Activated CD8-positive, alpha-beta memory T cell treated with anti-CD3 and anti-CD28 coated beads, Interleukin-2, amount 10 ng/mL, durations not matched to agents 7 days and 5 days (primary cell): ENCODE data around the gene LRBA. TPM values are rescaled to one million over a fixed set of nuclear protein-coding genes. Genes with fewer than 3 reads are reported as not detected.
"Not testable (repeated sequence)": the region's sequence is repeated elsewhere in the genome, so short reads cannot be mapped to it uniquely, and the experiment has no call there.

Experiments
- ATAC-seq: fragments of 150-1000 bp; cut with Tn5 transposase; one replicate; pipeline ENCODE4 v1.10.0; 2021; ENCODE audit warnings: moderate library complexity
- CTCF ChIA-PET: fragments of 350-600 bp; sonication (Branson Sonifier 250); formaldehyde crosslinking; loops from one replicate; lab custom pipeline; 2021; ENCODE audit warnings: antibody characterized with exemption; lab: Charles Lee
- DNase-seq: peaks from one replicate; pipeline ENCODE4 v3.0.0-alpha.2; 2020
- H3K27ac Mint-ChIP-seq: one replicate; pipeline ENCODE4 v1.8.0; 2021; ENCODE audit warnings: mild to moderate bottlenecking, mixed read lengths
- H3K27me3 Mint-ChIP-seq: one replicate; pipeline ENCODE4 v1.8.0; 2021; ENCODE audit warnings: mixed read lengths
- H3K36me3 Mint-ChIP-seq: one replicate; pipeline ENCODE4 v1.8.0; 2021; ENCODE audit warnings: mild to moderate bottlenecking, mixed read lengths
- H3K4me1 Mint-ChIP-seq: one replicate; pipeline ENCODE4 v1.8.0; 2021; ENCODE audit warnings: mixed read lengths
- H3K4me3 Mint-ChIP-seq: one replicate; pipeline ENCODE4 v1.8.0; 2021; ENCODE audit warnings: mild to moderate bottlenecking, moderate library complexity, mixed read lengths
- H3K9me3 Mint-ChIP-seq: one replicate; pipeline ENCODE4 v1.8.0; 2022; ENCODE audit warnings: low read depth, mixed read lengths
- total RNA-seq, 2 experiments: library from RNA; stranded (reverse); gene quantifications; one replicate each; pipeline ENCODE4 v1.2.3, GENCODE V29; 2021

LRBA gene
- total RNA-seq, 2 experiments from 2014 or later = 59.2 to 60.2 TPM

DNA sequence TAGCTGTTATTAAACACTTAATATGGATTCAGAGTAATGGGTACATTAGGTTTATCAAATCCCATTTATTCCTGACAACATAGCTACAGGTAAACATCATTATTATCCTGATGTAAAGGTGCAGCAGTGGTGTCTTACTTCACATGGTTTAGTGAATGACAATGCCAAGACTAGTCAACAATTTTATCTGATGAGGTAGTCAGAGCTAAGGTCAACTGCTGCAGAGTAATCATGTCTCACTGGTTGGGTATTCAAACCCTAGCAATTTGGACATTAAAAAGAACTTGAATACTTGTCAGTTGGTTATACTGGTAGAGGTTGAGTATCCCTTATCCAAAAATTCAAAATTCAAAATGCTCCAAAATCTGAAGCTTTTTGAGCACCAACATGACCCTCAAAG, 315.5 kb downstream of the LRBA start:
- CTCF ChIA-PET = no interaction called here
- no peak for DNase-seq
- no peak for ATAC-seq
- Mint-ChIP-seq H3K27ac (no peak overlapping the region), H3K9me3 (no peaks in the 10 kb centered on the region), H3K4me1 (no peaks in the 10 kb centered on the region), H3K36me3 (peaks cover 5% of the 10 kb centered on the region), H3K4me3 (no peak overlapping the region), H3K27me3 (no peaks in the 10 kb centered on the region)

DNA sequence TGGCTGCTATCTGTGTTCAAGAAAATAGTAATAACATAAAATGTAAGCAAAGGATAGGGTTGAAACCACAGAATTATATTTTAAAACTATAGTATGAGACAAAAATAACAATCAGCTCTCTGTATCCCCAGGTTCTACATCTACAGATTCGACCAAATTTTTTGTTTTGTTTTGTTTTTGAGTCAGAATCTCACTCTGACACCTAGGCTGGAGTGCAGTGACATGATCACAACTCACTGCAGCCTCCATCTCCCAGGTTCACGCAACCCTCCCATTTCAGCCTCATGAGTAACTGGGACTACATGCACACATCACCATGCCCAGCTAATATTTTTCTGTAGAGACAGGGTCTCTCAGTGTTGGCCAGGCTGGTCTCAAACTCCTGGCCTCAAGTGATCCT, 319.9 kb downstream of the LRBA start:
- DNase-seq = no peak
- H3K4me1 Mint-ChIP-seq = peaks cover 3% of the 10 kb centered on the region
- H3K36me3 Mint-ChIP-seq = peaks cover 10% of the 10 kb centered on the region
- no peaks in the 10 kb centered on the region for H3K9me3 Mint-ChIP-seq
- CTCF ChIA-PET = no interaction called here
- H3K27me3 Mint-ChIP-seq = no peaks in the 10 kb centered on the region
- no peak overlapping the region for H3K4me3 Mint-ChIP-seq
- H3K27ac Mint-ChIP-seq = no peak overlapping the region
- no peak for ATAC-seq

GRCh38 chr4:150694438-150694837, 320.6 kb downstream of the LRBA start:
- DNase-seq (no peak), ATAC-seq (no peak)
- Mint-ChIP-seq H3K9me3 (no peaks in the 10 kb centered on the region), H3K27me3 (no peaks in the 10 kb centered on the region), H3K36me3 (peaks cover 10% of the 10 kb centered on the region), H3K4me1 (peaks cover 3% of the 10 kb centered on the region), H3K27ac (no peak overlapping the region), H3K4me3 (no peak overlapping the region)
- CTCF ChIA-PET = no interaction called here

- H3K4me1 Mint-ChIP-seq = no peaks in the 10 kb centered on the region
- H3K27me3 Mint-ChIP-seq = no peaks in the 10 kb centered on the region
- CTCF ChIA-PET = no interaction called here
- H3K9me3 Mint-ChIP-seq = no peaks in the 10 kb centered on the region
- no peak for DNase-seq
- H3K27ac Mint-ChIP-seq = no peak overlapping the region
- peaks cover 17% of the 10 kb centered on the region for H3K36me3 Mint-ChIP-seq
- no peak for ATAC-seq
- no peak overlapping the region for H3K4me3 Mint-ChIP-seq
Observed at GRCh38 chr4:150683775-150684350, 331.2 kb downstream of the LRBA start.

DNA sequence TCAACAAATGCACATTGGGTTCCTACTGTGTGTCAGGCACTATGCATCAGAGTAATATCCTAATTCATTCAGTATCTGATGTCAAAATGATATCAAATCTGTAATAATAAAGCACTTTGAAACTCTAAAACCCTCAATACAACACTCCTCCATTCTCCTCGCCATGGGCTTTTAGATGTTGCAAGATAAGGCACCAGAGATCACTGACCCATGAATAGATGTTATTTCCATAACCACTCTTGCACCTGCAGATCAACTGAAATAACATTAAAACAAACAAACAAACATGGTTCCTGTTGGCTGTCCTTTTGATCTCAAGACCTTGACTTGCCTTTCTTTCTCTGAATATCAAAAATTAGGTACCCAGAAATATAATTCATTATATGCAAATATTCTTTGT, 333.0 kb downstream of the LRBA start:
- no peak overlapping the region for H3K4me3 Mint-ChIP-seq
- H3K9me3 Mint-ChIP-seq = no peaks in the 10 kb centered on the region
- no peak overlapping the region for H3K27ac Mint-ChIP-seq
- DNase-seq = no peak
- CTCF ChIA-PET = interaction anchor here (0.9 kb wide), 1 partner anchor 10 kb away, joined by 3 read pairs; no protein-coding TSS in a partner anchor
- no peak for ATAC-seq
- H3K27me3 Mint-ChIP-seq = no peaks in the 10 kb centered on the region
- H3K4me1 Mint-ChIP-seq = no peaks in the 10 kb centered on the region
- peaks cover 16% of the 10 kb centered on the region for H3K36me3 Mint-ChIP-seq

- Mint-ChIP-seq H3K4me3 (no peak overlapping the region), H3K9me3 (no peaks in the 10 kb centered on the region), H3K27ac (no peak overlapping the region), H3K36me3 (peaks cover 16% of the 10 kb centered on the region), H3K4me1 (no peaks in the 10 kb centered on the region), H3K27me3 (no peaks in the 10 kb centered on the region)
- ATAC-seq (no peak), DNase-seq (no peak)
- CTCF ChIA-PET = interaction anchor here (0.9 kb wide), 1 partner anchor 9 kb away, joined by 3 read pairs; no protein-coding TSS in a partner anchor
Observed at GRCh38 chr4:150681063-150681462, 334.0 kb downstream of the LRBA start.

- no peaks in the 10 kb centered on the region for H3K9me3 Mint-ChIP-seq
- H3K4me1 Mint-ChIP-seq = no peaks in the 10 kb centered on the region
Observed at GRCh38 chr4:150680651-150681050, 334.4 kb downstream of the LRBA start.

DNA sequence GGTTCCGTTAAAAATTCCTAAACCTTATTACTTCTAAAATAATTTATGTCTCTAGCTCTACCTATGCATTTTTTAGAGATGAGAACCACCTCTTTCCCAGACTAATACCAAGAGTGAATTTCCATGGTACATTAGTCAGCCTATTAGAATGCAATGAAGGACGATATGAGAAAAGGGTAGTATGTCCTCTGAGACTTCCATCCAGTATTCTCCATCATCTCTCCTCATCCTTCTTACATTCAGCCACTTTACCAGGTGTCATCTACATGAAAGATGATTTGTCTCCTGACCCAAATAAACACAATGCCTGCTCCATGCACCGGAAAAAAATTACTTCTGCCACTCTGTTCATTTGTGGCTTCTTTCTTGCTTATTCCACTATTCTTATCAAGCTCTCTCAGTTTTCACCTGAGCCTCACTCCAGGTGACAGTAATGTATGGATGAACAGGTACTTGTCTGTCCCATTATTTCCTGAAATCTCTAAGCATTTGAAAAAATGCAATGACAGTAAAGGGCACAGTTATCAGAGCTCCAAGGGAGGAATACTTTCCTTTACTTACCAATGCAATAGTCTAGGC, 335.2 kb downstream of the LRBA start:
- Mint-ChIP-seq H3K9me3 (no peaks in the 10 kb centered on the region), H3K4me1 (no peaks in the 10 kb centered on the region), H3K4me3 (no peak overlapping the region), H3K27me3 (no peaks in the 10 kb centered on the region), H3K27ac (no peak overlapping the region), H3K36me3 (peaks cover 11% of the 10 kb centered on the region)
- ATAC-seq = no peak
- CTCF ChIA-PET = no interaction called here
- no peak for DNase-seq

More at GRCh38 chr4:150680651-150681050, 334.4 kb downstream of the LRBA start:
- Mint-ChIP-seq H3K4me3 (no peak overlapping the region), H3K27ac (no peak overlapping the region), H3K36me3 (peaks cover 15% of the 10 kb centered on the region), H3K27me3 (no peaks in the 10 kb centered on the region)
- no peak for ATAC-seq
- no peak for DNase-seq
- CTCF ChIA-PET = no interaction called here

GRCh38 chr4:150679018-150679764, 335.9 kb downstream of the LRBA start:
- CTCF ChIA-PET = no interaction called here
- peaks cover 10% of the 10 kb centered on the region for H3K36me3 Mint-ChIP-seq
- H3K27me3 Mint-ChIP-seq = no peaks in the 10 kb centered on the region
- ATAC-seq = no peak
- H3K4me3 Mint-ChIP-seq = no peak overlapping the region
- no peak overlapping the region for H3K27ac Mint-ChIP-seq
- no peaks in the 10 kb centered on the region for H3K4me1 Mint-ChIP-seq
- DNase-seq = no peak
- no peaks in the 10 kb centered on the region for H3K9me3 Mint-ChIP-seq

GRCh38 chr4:150673793-150674192, 341.3 kb downstream of the LRBA start:
- Mint-ChIP-seq H3K27me3 (no peaks in the 10 kb centered on the region), H3K9me3 (no peaks in the 10 kb centered on the region), H3K4me1 (no peaks in the 10 kb centered on the region), H3K4me3 (no peak overlapping the region), H3K27ac (no peak overlapping the region), H3K36me3 (no peaks in the 10 kb centered on the region)
- no peak for ATAC-seq
- DNase-seq = no peak
- CTCF ChIA-PET = no interaction called here

DNA sequence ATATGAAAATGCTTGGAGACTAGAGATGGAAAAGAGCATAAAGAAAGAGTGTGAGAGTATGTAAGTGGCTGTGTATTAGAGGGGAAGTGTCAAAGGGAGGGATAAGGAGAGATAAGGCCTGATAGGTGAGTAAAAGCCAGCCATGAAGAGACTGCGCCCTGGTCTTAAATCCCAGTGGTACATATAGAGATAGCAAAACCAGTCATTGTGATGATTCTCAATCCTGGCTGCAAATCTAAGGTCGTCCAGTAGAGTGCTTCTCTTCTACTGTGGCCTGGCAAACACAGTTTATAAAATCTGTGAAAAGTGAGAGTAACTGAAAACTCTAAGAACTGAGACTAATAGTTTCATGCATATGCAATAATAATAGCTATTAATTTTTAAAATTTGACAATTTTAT, 346.3 kb downstream of the LRBA start:
- no peak for ATAC-seq
- Mint-ChIP-seq H3K9me3 (no peaks in the 10 kb centered on the region), H3K27me3 (no peaks in the 10 kb centered on the region), H3K4me3 (no peak overlapping the region), H3K36me3 (peaks cover 1% of the 10 kb centered on the region), H3K4me1 (no peaks in the 10 kb centered on the region), H3K27ac (no peak overlapping the region)
- DNase-seq = no peak
- CTCF ChIA-PET = no interaction called here

DNA sequence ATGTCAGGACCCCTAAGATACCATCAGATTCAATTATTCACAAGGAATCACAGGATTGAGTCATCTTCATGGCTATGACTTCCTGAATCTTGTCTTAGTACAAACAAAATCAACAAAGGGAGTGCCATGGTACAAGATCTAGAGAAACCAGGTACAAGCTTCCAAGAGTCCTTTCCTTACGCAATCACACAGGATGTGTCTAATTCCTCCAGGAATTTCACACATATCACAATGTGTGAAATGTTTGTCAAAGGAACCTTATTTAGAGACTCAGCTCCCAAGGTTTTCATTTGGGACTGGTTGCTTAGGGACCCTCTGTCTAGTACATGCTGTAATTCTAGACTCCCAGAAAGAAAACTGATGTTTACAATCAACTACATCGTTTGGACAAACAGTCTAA, 350.1 kb downstream of the LRBA start:
- CTCF ChIA-PET = no interaction called here

DNA sequence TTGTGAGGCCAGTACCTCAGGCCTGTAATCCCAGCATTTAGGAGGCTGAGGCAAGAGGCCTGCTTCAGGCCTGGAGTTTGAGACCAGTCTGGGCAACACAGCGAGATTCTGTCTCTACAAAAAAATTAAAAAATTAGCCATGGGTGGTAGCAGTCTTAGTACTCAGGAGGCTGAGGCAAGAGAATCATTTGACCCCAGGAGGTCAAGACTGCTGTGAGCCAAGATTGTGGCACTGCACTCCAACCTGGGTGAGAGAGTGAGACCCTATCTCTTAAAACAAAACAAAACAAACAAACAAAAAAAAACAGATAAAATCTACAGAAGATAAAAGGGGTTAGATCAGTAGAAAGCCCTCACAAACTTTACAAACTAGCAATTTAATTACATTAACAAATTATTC, 352.4 kb downstream of the LRBA start:
- Mint-ChIP-seq H3K9me3 (no peaks in the 10 kb centered on the region), H3K36me3 (peaks cover 4% of the 10 kb centered on the region), H3K27me3 (no peaks in the 10 kb centered on the region), H3K4me1 (no peaks in the 10 kb centered on the region), H3K4me3 (no peak overlapping the region), H3K27ac (no peak overlapping the region)
- ATAC-seq = no peak
- no peak for DNase-seq
- CTCF ChIA-PET = no interaction called here

More for the DNA sequence above, 350.1 kb downstream of the LRBA start:
- Mint-ChIP-seq H3K9me3 (no peaks in the 10 kb centered on the region), H3K36me3 (peaks cover 4% of the 10 kb centered on the region), H3K4me1 (no peaks in the 10 kb centered on the region), H3K27ac (no peak overlapping the region), H3K27me3 (no peaks in the 10 kb centered on the region), H3K4me3 (no peak overlapping the region)
- DNase-seq (no peak), ATAC-seq (no peak)

DNA sequence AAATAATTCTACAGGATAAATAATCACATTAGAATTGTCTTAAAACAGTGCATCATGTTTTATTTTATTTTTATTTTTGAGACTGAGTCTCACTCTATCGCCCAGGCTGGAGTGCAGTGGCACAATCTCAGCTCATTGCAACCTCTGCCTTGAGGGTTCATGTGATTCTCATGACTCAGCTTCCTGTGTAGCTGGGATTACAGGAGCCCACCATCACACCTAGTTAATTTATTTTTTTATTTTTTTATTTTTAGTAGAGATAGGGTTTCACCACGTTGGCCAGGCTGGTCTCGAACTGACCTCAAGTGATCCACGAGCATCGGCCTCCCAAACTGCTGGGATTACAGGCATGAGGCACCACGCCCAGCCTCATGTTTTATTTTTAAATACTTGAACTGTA, 353.5 kb downstream of the LRBA start:
- H3K4me1 Mint-ChIP-seq, ATAC-seq, H3K36me3 Mint-ChIP-seq, H3K4me3 Mint-ChIP-seq, DNase-seq, H3K9me3 Mint-ChIP-seq, H3K27ac Mint-ChIP-seq, H3K27me3 Mint-ChIP-seq: not testable (repeated sequence)
- CTCF ChIA-PET = interaction anchor here (0.7 kb wide), 1 partner anchor 205 kb away, joined by 5 read pairs; no protein-coding TSS in a partner anchor
